ENCODE measurements around the gene TNFAIP1. TPM values are rescaled to one million over a fixed set of nuclear protein-coding genes. Genes with fewer than 3 reads are reported as not detected.

The TNFAIP1 gene
- total RNA-seq, 1 experiment from 2014 or later = 24.5 TPM

DNA sequence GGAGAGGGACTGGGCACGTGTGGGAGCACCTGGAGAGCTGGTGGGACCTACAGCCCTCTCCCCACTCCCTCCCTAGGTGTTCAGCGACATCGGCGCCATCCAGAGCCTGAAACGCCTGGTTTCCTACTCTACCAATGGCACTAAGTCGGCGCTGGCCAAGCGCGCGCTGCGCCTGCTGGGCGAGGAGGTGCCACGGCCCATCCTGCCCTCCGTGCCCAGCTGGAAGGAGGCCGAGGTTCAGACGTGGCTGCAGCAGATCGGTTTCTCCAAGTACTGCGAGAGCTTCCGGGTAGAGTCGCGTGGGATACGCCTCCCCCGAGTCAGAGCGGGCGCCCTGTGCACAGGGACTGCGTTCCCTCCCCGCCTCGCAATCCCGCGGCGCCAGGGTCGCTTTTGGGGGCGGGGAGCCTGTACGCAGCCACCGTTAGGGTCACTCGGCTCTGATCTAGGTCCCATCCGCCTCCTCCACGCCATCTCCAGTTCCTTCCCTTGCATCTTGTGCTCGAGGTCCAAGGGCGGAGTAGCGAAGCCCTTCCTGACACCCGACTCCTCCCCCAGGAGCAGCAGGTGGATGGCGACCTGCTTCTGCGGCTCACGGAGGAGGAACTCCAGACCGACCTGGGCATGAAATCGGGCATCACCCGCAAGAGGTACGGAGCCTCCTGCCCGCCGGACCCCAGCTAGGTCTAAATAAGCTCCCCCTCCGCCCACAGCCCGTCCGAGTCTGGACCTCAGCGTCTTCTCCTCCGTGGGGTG lies 48.9 kb downstream of the TNFAIP1 start:
- no peak for DNase-seq (ENCODE audit: low read depth, low spot score)
- in situ Hi-C loops (cut with HindIII; ENCODE audit: low pct_unique_long_range_greater_than_20kb, low sequenced_read_pairs) = no loop called here

DNA sequence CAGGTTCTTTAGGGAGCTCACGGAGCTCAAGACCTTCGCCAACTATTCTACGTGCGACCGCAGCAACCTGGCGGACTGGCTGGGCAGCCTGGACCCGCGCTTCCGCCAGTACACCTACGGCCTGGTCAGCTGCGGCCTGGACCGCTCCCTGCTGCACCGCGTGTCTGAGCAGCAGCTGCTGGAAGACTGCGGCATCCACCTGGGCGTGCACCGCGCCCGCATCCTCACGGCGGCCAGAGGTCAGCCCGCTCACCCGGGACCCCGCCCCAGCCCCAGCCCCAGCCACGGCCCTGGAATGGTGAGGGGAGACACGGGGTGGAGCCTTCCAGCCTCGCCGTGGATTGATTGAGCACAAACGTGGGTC lies 49.5 kb downstream of the TNFAIP1 start:
- in situ Hi-C loops (cut with HindIII; ENCODE audit: low pct_unique_long_range_greater_than_20kb, low sequenced_read_pairs) = no loop called here

DNA sequence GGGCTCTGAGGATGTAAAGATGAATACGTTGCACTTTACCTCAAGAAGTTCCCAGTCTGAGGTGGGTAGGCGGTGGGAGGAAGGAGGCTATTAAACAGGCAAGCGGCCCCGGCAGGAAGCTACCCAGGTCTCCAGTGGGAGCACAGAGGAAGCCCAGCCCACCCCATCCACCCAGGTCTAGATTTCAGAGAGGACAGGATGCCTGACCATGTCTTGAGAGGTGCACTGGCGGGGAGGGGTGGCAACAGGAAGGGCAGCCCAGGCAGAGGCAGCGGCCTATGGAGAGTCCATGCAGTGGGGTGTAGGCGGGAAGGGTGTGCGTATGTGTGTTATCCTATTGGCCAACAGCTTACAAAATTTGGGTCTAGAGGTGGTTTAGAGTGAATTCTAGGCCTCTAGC lies 49.8 kb downstream of the TNFAIP1 start:
- DNase-seq (ENCODE audit: low read depth, low spot score) = no peak
- in situ Hi-C loops (cut with HindIII; ENCODE audit: low pct_unique_long_range_greater_than_20kb, low sequenced_read_pairs) = no loop called here

More for the DNA sequence above, 49.5 kb downstream of the TNFAIP1 start:
- DNase-seq (ENCODE audit: low read depth, low spot score) = no peak

DNA sequence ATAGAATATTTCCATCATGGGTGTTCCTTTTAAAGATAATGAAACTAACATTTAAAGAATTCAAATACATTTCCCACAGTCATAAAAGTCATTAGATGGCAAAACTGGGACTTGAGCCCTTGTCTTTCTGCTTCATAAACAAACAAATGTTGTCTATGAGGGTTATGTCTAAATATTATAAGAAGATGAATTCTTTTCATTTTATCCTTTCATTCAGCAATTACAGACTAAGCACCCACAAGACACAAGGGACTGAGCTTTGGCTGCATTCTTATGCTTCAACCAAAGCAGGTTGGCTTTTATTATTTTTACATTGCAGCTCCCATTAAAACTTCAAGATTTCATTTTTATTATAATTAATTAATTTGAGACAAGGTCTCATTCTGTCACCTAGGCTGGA lies 50.8 kb downstream of the TNFAIP1 start:
- DNase-seq (ENCODE audit: low read depth, low spot score) = no peak
- in situ Hi-C loops (cut with HindIII; ENCODE audit: low pct_unique_long_range_greater_than_20kb, low sequenced_read_pairs) = no loop called here

DNA sequence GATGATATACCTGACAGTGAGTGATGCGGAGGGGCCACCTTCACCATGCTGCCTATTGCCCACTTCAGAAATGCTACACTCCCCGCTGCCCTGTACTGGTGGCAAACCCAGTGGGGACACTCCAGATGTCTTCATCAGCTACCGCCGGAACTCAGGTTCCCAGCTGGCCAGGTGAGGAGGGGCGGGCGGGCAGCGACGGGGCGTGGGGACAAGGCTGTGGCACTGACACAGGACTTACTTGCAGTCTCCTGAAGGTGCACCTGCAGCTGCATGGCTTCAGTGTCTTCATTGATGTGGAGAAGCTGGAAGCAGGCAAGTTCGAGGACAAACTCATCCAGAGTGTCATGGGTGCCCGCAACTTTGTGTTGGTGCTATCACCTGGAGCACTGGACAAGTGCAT lies 52.5 kb downstream of the TNFAIP1 start:
- in situ Hi-C loops (cut with HindIII; ENCODE audit: low pct_unique_long_range_greater_than_20kb, low sequenced_read_pairs) = no loop called here
- DNase-seq (ENCODE audit: low read depth, low spot score) = no peak

DNA sequence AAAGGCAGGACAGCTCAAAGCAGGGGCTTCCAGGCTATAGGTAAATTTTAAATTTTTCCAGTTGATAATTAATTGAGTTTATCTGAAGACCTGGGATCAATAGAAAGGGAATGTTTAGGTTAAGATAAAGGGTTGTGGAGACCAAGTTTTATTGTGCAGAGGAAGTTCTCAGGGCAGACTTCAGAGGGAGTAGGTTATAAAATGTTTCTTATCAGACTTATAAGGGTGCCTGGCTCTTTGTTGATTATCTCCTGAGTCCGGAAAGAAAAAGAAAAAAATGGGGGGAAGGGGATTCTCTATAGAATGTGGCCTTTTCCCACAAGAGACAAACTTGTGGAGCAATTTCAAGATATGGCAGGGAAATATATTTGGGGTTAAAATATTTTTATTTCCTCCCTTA lies 54.6 kb downstream of the TNFAIP1 start:
- no peak for DNase-seq (ENCODE audit: low read depth, low spot score)
- in situ Hi-C loops (cut with HindIII; ENCODE audit: low pct_unique_long_range_greater_than_20kb, low sequenced_read_pairs) = no loop called here

DNA sequence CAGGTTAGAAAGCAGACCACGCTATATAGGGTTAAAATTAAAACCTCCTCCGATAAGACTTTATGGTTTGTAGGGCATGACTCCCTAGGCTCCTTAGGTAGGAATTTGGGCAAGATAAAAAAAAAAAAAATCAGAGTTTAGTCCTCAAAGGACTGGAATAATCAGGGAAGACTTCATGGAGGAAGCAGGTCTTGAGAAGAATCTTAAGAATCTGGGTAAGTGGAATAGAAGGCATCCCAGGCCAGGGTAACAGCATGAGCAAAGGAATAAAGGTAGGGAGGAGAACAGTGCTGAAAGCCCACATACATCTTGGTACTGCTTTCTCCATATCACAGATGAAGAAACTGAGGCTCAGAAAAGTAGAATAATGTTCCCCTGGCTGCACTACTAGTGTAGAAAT lies 55.0 kb downstream of the TNFAIP1 start:
- in situ Hi-C loops (cut with HindIII; ENCODE audit: low pct_unique_long_range_greater_than_20kb, low sequenced_read_pairs) = no loop called here
- no peak for DNase-seq (ENCODE audit: low read depth, low spot score)

DNA sequence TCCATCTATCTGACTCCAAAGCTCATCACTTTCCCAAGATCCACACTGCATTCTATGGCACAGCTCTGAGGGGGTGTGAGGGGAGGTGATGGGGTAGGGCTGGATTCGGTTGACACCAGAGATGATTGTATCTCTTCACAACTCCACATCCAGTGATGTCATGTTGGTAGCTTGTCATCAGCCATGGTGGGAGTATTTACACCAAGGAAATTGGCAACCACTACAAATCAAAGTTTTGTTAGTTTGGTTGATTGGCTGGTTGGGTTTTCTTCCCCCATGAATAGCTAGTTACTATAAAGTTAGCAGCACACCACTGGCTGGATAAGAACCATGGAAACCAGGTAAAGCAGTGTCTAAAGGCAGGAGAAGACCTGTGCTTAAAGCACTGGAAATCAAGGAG lies 55.4 kb downstream of the TNFAIP1 start:
- in situ Hi-C loops (cut with HindIII; ENCODE audit: low pct_unique_long_range_greater_than_20kb, low sequenced_read_pairs) = no loop called here
- DNase-seq (ENCODE audit: low read depth, low spot score) = no peak

DNA sequence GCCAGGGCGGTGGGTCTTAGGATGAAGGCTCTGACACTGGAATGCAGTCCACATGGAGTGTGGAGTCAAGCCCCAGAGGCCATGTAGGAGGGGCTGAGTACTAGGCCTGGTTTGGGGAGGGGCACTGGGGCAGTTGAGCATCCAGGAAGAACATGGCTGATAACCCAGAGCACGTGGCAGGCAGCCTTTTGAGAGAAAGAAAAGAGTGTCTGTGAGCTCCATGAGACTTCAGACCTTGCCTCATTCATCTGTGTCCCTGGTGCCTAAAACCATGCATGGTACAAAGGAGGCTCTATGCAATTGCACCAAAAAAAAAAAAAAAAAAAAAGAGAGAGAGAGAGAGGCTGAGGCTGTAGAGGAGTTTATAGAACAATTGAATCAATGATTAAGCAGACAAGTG lies 55.8 kb downstream of the TNFAIP1 start:
- DNase-seq (ENCODE audit: low read depth, low spot score) = peak; percentile 94
- in situ Hi-C loops (cut with HindIII; ENCODE audit: low pct_unique_long_range_greater_than_20kb, low sequenced_read_pairs) = no loop called here

DNA sequence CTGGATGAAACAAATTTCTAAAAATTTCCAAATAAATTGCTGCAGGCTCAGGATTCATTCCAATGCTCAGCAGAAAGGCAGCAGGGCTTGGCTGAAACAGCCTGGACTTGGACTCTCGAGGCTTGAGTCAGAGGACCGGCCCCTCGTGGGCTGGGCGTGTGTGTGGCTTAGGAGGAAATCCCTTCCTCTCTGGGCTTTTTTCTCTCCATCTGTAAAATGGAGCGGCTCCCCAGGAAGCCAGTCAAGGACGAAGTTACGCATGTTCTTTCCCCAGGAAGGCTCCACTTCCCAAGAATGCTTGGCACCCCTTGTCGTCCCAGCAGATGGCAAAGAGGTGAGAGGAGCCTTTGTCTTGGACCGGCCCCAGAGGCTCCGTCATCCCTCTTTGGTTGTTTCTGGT lies 56.9 kb downstream of the TNFAIP1 start:
- in situ Hi-C loops (cut with HindIII; ENCODE audit: low pct_unique_long_range_greater_than_20kb, low sequenced_read_pairs) = no loop called here
- DNase-seq (ENCODE audit: low read depth, low spot score) = no peak

DNA sequence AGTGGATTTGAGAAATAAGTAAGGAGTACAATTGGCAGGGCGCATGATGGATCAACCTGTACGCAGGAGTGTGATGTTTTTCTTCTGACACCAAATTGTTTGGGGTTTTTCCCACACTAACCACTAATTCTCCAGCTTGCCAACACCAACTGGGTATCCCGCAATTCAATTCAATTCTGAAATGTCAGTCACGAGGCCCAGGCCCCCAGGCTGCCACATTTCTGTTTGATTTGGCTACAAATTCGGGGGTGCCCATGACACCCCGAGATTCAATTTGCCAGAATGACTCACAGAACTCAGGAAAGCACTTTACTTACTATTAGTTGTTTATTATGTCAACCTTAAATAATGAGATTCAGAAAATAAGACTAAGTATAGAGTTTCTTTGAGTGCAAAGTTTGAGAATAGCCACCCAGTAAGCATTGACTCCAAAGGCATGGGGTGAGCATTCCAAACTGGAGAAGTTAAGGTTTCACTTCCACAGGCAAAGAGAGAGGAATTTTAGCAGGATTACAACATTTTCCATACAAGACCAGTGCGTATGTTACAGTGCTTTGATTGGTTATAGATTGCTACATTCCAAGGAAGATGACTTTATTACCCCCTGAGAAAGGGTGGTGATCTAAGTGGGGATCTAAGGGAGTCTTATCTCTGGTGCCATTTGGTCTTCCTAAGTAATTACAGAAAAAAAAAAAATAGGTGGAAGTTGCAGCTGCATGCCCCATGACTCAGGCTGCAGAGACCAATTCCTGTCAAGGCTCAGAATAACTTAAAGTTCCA lies 59.0 kb downstream of the TNFAIP1 start:
- no peak for DNase-seq (ENCODE audit: low read depth, low spot score)
- in situ Hi-C loops (cut with HindIII; ENCODE audit: low pct_unique_long_range_greater_than_20kb, low sequenced_read_pairs) = no loop called here

DNA sequence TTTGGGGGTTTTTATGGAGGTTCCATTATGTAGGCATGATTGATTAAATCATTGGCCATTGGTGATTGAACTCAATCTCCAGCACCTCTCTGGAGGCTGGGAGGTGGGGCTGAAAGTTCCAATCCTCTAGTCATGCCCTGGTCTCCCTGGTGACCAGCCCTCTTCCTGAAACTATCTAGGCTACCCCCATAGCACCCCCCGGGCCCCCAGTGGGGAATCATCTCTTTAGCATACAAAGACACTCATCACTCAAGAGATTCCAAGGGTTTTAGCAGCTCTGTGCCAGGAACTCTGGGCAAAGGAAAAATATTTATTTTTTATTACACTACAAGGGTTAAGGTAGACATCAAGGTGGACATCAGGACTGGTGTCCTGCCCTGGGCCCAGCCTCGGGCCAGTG lies 59.9 kb downstream of the TNFAIP1 start:
- in situ Hi-C loops (cut with HindIII; ENCODE audit: low pct_unique_long_range_greater_than_20kb, low sequenced_read_pairs) = no loop called here
- DNase-seq (ENCODE audit: low read depth, low spot score) = no peak

DNA sequence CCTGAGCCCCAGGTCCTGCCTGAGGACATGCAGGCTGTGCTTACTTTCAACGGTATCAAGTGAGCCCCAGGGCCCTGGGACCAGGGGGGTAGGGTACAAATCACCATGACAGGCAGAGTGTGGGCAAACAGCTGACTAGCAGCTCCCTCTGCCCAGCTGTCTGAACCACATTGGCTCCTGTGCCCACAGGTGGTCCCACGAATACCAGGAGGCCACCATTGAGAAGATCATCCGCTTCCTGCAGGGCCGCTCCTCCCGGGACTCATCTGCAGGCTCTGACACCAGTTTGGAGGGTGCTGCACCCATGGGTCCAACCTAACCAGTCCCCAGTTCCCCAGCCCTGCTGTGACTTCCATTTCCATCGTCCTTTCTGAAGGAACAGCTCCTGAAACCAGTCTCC lies 60.4 kb downstream of the TNFAIP1 start:
- DNase-seq (ENCODE audit: low read depth, low spot score) = no peak
- in situ Hi-C loops (cut with HindIII; ENCODE audit: low pct_unique_long_range_greater_than_20kb, low sequenced_read_pairs) = no loop called here

Other genes with a start within 250 kb of the TNFAIP1 start
- 44.3 and 46.4 TPM in 2 replicates for gene TMEM97, start 16.6 kb upstream of the TNFAIP1 start, total RNA-seq (2014; rRNA removed; shearing (Covaris generic))
- 30.7 and 38.9 TPM in 2 replicates for gene IFT20, start 289 bp upstream of the TNFAIP1 start, total RNA-seq (2014; rRNA removed; shearing (Covaris generic))
- 135 and 143 TPM in 2 replicates for gene POLDIP2, start 21.8 kb downstream of the TNFAIP1 start, total RNA-seq (2014; rRNA removed; shearing (Covaris generic))
- not detected in 2 replicates for gene SEBOX, start 29.4 kb downstream of the TNFAIP1 start, total RNA-seq (2014; rRNA removed; shearing (Covaris generic))
- gene VTN, start 34.5 kb downstream of the TNFAIP1 start, total RNA-seq (2014; rRNA removed; shearing (Covaris generic)) = 0.24 and 0.32 TPM in 2 replicates
- gene SARM1, start 35.9 kb downstream of the TNFAIP1 start, total RNA-seq (2014; rRNA removed; shearing (Covaris generic)) = 4.1 and 5.1 TPM in 2 replicates
- gene SLC46A1, start 70.5 kb downstream of the TNFAIP1 start, total RNA-seq (2014; rRNA removed; shearing (Covaris generic)) = 17.3 and 18.0 TPM in 2 replicates
- not detected in 2 replicates for gene SLC13A2, start 137.9 kb downstream of the TNFAIP1 start, total RNA-seq (2014; rRNA removed; shearing (Covaris generic))
- gene FOXN1, start 170.6 kb downstream of the TNFAIP1 start, total RNA-seq (2014; rRNA removed; shearing (Covaris generic)) = not detected in 2 replicates
- 38.8 and 45.0 TPM in 2 replicates for gene UNC119, start 216.9 kb downstream of the TNFAIP1 start, total RNA-seq (2014; rRNA removed; shearing (Covaris generic))
- gene PIGS, start 235.8 kb downstream of the TNFAIP1 start, total RNA-seq (2014; rRNA removed; shearing (Covaris generic)) = 45.4 and 46.6 TPM in 2 replicates
- 22.5 and 24.2 TPM in 2 replicates for gene ALDOC, start 241.1 kb downstream of the TNFAIP1 start, total RNA-seq (2014; rRNA removed; shearing (Covaris generic))